DOHH2 (cell line): Measurements from ENCODE around the gene HORMAD2.

Experiments used
- H3F3A ChIP-seq: fragments of 200-600 bp; sonication (generic), shearing (Covaris generic); 2 replicates; pipeline ENCODE4 v1.6.0; 2016; ENCODE audit warnings: antibody characterized with exemption, mild to moderate bottlenecking; ENCODE audit not compliant: control insufficient read depth, insufficient read depth
- H3K27ac ChIP-seq: fragments of 200-600 bp; sonication (generic); 2 replicates; pipeline ENCODE4 v1.5.1; 2014; ENCODE audit warnings: low read depth, mild to moderate bottlenecking, low read length, moderate library complexity
- H3K27me3 ChIP-seq: fragments of 200-600 bp; sonication (generic); 2 replicates; pipeline ENCODE4 v1.6.1; 2014; ENCODE audit warnings: mild to moderate bottlenecking, low read length, mixed read lengths; ENCODE audit not compliant: control insufficient read depth
- H3K36me3 ChIP-seq: fragments of 200-600 bp; sonication (generic); 2 replicates; pipeline ENCODE4 v1.6.1; 2014; ENCODE audit warnings: mild to moderate bottlenecking, low read length, moderate library complexity, mixed read lengths; ENCODE audit not compliant: control insufficient read depth
- H3K4me1 ChIP-seq: fragments of 200-600 bp; sonication (generic); 2 replicates; pipeline ENCODE4 v1.6.1; 2014; ENCODE audit warnings: mild to moderate bottlenecking, low read length, mixed read lengths; ENCODE audit not compliant: control insufficient read depth
- H3K4me2 ChIP-seq: fragments of 200-600 bp; sonication (generic); 2 replicates; pipeline ENCODE4 v1.6.0; 2014; ENCODE audit warnings: mild to moderate bottlenecking, low read length, moderate library complexity
- H3K4me3 ChIP-seq: fragments of 200-600 bp; sonication (generic); 2 replicates; pipeline ENCODE4 v1.5.1; 2014; ENCODE audit warnings: mild to moderate bottlenecking, low read length, mixed read lengths
- H3K79me2 ChIP-seq: fragments of 200-600 bp; sonication (generic); 2 replicates; pipeline ENCODE4 v1.6.1; 2014; ENCODE audit warnings: mild to moderate bottlenecking, low read length, mixed read lengths; ENCODE audit not compliant: control insufficient read depth
- H3K9me2 ChIP-seq: fragments of 200-600 bp; sonication (generic); replicated peaks from 2 replicates; pipeline ENCODE4 v1.6.1; 2014; ENCODE audit warnings: mild to moderate bottlenecking, low read length, mixed read lengths; ENCODE audit not compliant: control insufficient read depth
- H3K9me3 ChIP-seq: fragments of 200-600 bp; sonication (generic); 2 replicates; pipeline ENCODE4 v1.6.1; 2014; ENCODE audit warnings: antibody characterized with exemption, low read length, mixed read lengths; ENCODE audit not compliant: control insufficient read depth, insufficient read depth
- H4K20me1 ChIP-seq: fragments of 200-600 bp; sonication (generic); 2 replicates; pipeline ENCODE4 v1.6.0; 2014; ENCODE audit warnings: low read depth, mild to moderate bottlenecking, antibody characterized with exemption, low read length, moderate library complexity; ENCODE audit not compliant: control insufficient read depth, insufficient read depth
- EZH2phosphoT487 ChIP-seq: fragments of 200-600 bp; sonication (generic); IDR thresholded peaks from 2 replicates; pipeline ENCODE4 v1.6.1; 2017; ENCODE audit warnings: borderline replicate concordance, mild to moderate bottlenecking, antibody characterized with exemption, low read length, moderate library complexity, mixed read lengths
- TF ChIP-seq, protein P1 (sequence below): fragments of 200-600 bp; sonication (generic); IDR thresholded peaks from one replicate; pipeline ENCODE4 v1.5.1; 2014; ENCODE audit warnings: antibody characterized with exemption, mild to moderate bottlenecking, low read depth, low read length; ENCODE audit not compliant: poor library complexity, severe bottlenecking

Gene HORMAD2

DNA sequence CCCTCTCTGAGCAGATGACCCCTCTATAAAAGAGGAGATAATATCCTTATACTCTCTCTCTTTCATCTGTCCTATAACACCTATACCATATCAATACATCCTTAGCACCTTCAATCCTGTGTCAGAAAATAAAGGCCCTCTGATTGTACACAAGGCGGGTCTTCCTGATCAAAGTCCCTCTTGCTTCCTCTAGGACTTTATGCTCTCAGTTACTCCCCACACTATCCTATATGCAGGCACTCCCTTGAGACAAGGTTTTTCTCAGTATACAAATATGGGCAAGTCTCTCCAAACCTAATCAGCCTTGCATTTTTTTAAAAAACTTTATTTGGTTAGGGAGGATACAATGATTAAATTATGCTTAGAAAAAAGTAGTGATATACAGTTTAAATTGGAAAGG, 17.3 kb upstream of the HORMAD2 start:
- Histone ChIP-seq H3K9me3 (0 out of 2 replicates have a peak, but pooled peaks cover 3% of the 10 kb centered on the region), H4K20me1 (no peaks in the 10 kb centered on the region), H3K27me3 (no peaks in the 10 kb centered on the region), H3K9me2 (no peaks in the 10 kb centered on the region), H3K4me1 (no peaks in the 10 kb centered on the region), H3K4me3 (no peak overlapping the region), H3K36me3 (no peaks in the 10 kb centered on the region), H3K79me2 (no peaks in the 10 kb centered on the region), H3K4me2 (no peak overlapping the region), H3K27ac (no peak overlapping the region), H3F3A (no peaks in the 10 kb centered on the region)
- TF ChIP-seq EZH2phosphoT487: no peak
- TF ChIP-seq, protein P1, sequence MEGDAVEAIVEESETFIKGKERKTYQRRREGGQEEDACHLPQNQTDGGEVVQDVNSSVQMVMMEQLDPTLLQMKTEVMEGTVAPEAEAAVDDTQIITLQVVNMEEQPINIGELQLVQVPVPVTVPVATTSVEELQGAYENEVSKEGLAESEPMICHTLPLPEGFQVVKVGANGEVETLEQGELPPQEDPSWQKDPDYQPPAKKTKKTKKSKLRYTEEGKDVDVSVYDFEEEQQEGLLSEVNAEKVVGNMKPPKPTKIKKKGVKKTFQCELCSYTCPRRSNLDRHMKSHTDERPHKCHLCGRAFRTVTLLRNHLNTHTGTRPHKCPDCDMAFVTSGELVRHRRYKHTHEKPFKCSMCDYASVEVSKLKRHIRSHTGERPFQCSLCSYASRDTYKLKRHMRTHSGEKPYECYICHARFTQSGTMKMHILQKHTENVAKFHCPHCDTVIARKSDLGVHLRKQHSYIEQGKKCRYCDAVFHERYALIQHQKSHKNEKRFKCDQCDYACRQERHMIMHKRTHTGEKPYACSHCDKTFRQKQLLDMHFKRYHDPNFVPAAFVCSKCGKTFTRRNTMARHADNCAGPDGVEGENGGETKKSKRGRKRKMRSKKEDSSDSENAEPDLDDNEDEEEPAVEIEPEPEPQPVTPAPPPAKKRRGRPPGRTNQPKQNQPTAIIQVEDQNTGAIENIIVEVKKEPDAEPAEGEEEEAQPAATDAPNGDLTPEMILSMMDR: no peak

DNA sequence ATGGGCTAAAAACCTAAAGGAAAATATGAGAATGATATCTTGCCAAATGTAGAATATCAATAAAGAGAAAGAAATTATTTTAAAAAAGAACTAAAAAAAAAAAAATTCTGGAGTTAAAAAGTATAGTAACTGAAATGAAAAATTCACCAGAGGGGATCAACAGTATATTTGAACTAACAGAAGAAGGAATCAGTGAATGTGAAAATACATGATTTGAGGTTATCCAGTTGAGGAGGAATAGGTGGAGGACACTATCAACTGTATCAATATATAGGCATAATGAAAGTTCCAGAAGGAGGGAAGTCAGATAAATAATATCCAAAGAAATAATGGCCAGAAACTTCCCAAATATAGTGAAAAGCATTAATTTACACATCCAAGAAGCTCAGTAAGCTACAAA, 16.1 kb upstream of the HORMAD2 start:
- Histone ChIP-seq H4K20me1 (no peaks in the 10 kb centered on the region), H3K9me3 (0 out of 2 replicates have a peak, but pooled peaks cover 3% of the 10 kb centered on the region), H3K4me3 (no peak overlapping the region), H3K36me3 (no peaks in the 10 kb centered on the region), H3F3A (no peaks in the 10 kb centered on the region), H3K9me2 (no peaks in the 10 kb centered on the region), H3K4me2 (no peak overlapping the region), H3K79me2 (no peaks in the 10 kb centered on the region), H3K27me3 (no peaks in the 10 kb centered on the region), H3K27ac (no peak overlapping the region), H3K4me1 (no peaks in the 10 kb centered on the region)
- TF ChIP-seq EZH2phosphoT487: no peak
- TF ChIP-seq, protein P1: no peak

DNA sequence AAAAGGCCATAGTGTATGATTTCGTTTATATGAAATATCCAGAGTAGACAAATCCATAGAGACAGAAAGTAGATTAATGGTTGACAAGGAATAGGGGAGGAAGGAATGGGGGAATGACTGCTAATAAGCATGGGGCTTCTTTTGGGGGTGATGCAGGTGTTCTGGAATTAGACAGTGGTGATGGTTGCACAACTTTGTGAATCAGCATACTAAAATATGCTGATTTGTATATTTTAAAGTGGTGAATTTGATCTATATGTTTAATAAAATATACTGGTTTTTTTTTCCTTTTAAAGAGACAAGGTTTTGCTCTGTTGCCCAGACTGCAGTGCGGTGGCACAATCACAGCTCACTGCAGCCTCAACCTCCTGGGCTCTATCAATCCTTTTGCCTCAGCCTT, 6.5 kb upstream of the HORMAD2 start:
- peaks cover 23% of the 10 kb centered on the region for H3K4me1 ChIP-seq
- no peaks in the 10 kb centered on the region for H3K36me3 ChIP-seq
- no peaks in the 10 kb centered on the region for H3K9me3 ChIP-seq
- TF ChIP-seq, protein P1: no peak
- no peak for TF ChIP-seq EZH2phosphoT487
- H3K27ac ChIP-seq: no peak overlapping the region
- H3F3A ChIP-seq: no peaks in the 10 kb centered on the region
- 0 out of 2 replicates have a peak, but pooled peaks cover 3% of the 10 kb centered on the region for H4K20me1 ChIP-seq
- no peaks in the 10 kb centered on the region for H3K79me2 ChIP-seq
- H3K9me2 ChIP-seq: no peaks in the 10 kb centered on the region
- peaks cover 33% of the 10 kb centered on the region for H3K27me3 ChIP-seq
- no peak overlapping the region for H3K4me2 ChIP-seq
- no peak overlapping the region for H3K4me3 ChIP-seq

DNA sequence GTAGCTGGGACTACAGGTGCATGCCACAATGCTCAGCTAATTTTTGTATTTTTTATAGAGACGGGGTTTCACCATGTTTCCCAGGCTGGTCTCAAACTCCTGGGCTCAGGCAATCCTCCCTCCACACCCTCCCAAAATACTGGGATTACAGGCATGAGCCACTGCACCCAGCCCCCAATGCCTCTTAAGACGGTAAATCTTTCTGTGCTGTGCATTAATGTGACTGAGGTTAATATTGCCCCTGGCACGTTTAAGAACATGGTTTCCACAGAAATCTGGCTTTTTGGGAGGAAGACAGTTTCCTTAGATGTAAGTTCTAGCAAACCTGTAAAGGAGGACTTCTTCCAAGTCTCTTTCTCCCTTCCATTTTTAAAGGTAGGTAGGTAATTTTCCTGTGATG, 6.1 kb upstream of the HORMAD2 start:
- Histone ChIP-seq H3K9me3 (no peaks in the 10 kb centered on the region), H4K20me1 (0 out of 2 replicates have a peak, but pooled peaks cover 3% of the 10 kb centered on the region), H3K4me1 (peaks cover 27% of the 10 kb centered on the region), H3K4me3 (no peak overlapping the region), H3K36me3 (no peaks in the 10 kb centered on the region), H3K27me3 (peaks cover 33% of the 10 kb centered on the region), H3K79me2 (no peaks in the 10 kb centered on the region), H3F3A (no peaks in the 10 kb centered on the region), H3K9me2 (no peaks in the 10 kb centered on the region), H3K4me2 (no peak overlapping the region), H3K27ac (no peak overlapping the region)
- TF ChIP-seq, protein P1: no peak
- TF ChIP-seq EZH2phosphoT487: no peak
